Activated CD8-positive, alpha-beta T cell treated with anti-CD3 and anti-CD28 coated beads, Interleukin-2, amount 10 ng/mL, durations not matched to agents 7 days and 5 days (primary cell): ENCODE data around the gene PIK3AP1. TPM values are rescaled to one million over a fixed set of nuclear protein-coding genes. Genes with fewer than 3 reads are reported as not detected.
"Not testable (repeated sequence)": the region's sequence is repeated elsewhere in the genome, so short reads cannot be mapped to it uniquely, and the experiment has no call there.

ENCODE experiments used
- ATAC-seq: fragments of 150-1000 bp; cut with Tn5 transposase; one replicate; pipeline ENCODE4 v1.10.0; 2021; ENCODE audit warnings: moderate library complexity
- CTCF ChIA-PET: fragments of 350-600 bp; sonication (Branson Sonifier 250); formaldehyde crosslinking; loops from one replicate; lab custom pipeline; 2021; ENCODE audit warnings: antibody characterized with exemption; lab: Charles Lee
- POLR2A ChIA-PET: fragments of 350-600 bp; sonication (Branson Sonifier 250); formaldehyde crosslinking; loops from one replicate; lab custom pipeline; 2021; ENCODE audit warnings: antibody characterized with exemption; lab: Charles Lee
- DNase-seq: peaks from one replicate; pipeline ENCODE4 v3.0.0-alpha.2; 2020
- H3K27ac Mint-ChIP-seq: one replicate; pipeline ENCODE4 v1.8.0; 2021; ENCODE audit warnings: mild to moderate bottlenecking, mixed read lengths
- H3K27me3 Mint-ChIP-seq: one replicate; pipeline ENCODE4 v1.8.0; 2021; ENCODE audit warnings: low read depth, mixed read lengths
- H3K36me3 Mint-ChIP-seq: one replicate; pipeline ENCODE4 v1.8.0; 2021; ENCODE audit warnings: low read depth, mixed read lengths
- H3K4me1 Mint-ChIP-seq: one replicate; pipeline ENCODE4 v1.8.0; 2021; ENCODE audit warnings: low read depth, mixed read lengths
- H3K4me3 Mint-ChIP-seq: one replicate; pipeline ENCODE4 v1.8.0; 2021; ENCODE audit warnings: mild to moderate bottlenecking, mixed read lengths
- H3K9me3 Mint-ChIP-seq: one replicate; pipeline ENCODE4 v1.8.0; 2022; ENCODE audit warnings: mixed read lengths; ENCODE audit not compliant: insufficient read depth
- total RNA-seq, 2 experiments: library from RNA; stranded (reverse); gene quantifications; one replicate each; pipeline ENCODE4 v1.2.3, GENCODE V29; 2021

The PIK3AP1 gene
- total RNA-seq, 2 experiments from 2014 or later = 6.2 to 6.8 TPM

DNA sequence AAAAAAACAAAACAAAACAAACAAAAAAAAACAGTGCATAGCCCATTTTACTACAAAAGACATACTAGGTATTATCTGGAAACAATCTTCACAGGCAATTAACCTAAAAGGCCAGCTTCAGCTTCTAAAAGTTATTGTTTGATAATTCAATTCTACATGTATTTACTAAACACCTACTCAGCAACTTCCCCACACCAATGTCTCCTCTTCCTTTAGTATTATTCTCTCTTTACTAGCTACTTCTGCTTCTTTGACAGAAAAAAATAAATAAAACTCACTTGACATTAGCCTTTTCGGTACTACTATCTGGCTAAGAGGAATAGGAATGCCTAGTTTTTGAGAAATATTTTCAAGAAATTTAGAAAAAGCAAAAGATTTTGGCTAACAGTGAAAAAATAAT, 136.3 kb downstream of the PIK3AP1 start:
- Mint-ChIP-seq H3K27me3 (no peaks in the 10 kb centered on the region), H3K4me1 (peaks cover 37% of the 10 kb centered on the region), H3K36me3 (peaks cover 23% of the 10 kb centered on the region), H3K27ac (no peak overlapping the region), H3K9me3 (no peaks in the 10 kb centered on the region), H3K4me3 (no peak overlapping the region)
- ChIA-PET CTCF (interaction anchor here (1.6 kb wide), 1 partner anchor 57 kb away, joined by 4 read pairs; no protein-coding TSS in a partner anchor), POLR2A (no interaction called here)
- ATAC-seq (no peak), DNase-seq (no peak)

DNA sequence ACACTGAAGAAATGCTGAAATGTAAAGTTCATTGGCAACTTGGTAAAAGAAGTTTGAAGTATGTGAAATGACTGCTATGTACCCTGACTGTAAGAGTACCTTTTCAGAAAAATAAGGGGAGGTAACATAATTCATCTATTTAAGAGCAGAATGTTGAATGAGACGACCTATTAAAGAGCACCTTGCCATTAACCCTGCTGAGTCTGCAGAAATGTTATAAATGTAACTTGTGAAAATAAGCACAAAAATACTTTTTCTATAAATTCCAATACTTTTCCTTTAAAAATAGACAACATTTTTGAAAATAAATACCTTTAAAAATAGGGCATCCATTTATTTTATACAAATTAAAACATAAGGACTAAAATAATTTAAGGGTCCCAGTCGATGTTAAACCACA, 141.2 kb downstream of the PIK3AP1 start:
- Mint-ChIP-seq H3K9me3 (no peaks in the 10 kb centered on the region), H3K36me3 (peaks cover 32% of the 10 kb centered on the region), H3K27me3 (no peaks in the 10 kb centered on the region), H3K4me3 (no peak overlapping the region), H3K4me1 (peaks cover 34% of the 10 kb centered on the region), H3K27ac (no peak overlapping the region)
- ChIA-PET CTCF (no interaction called here), POLR2A (no interaction called here)
- ATAC-seq = no peak
- no peak for DNase-seq

DNA sequence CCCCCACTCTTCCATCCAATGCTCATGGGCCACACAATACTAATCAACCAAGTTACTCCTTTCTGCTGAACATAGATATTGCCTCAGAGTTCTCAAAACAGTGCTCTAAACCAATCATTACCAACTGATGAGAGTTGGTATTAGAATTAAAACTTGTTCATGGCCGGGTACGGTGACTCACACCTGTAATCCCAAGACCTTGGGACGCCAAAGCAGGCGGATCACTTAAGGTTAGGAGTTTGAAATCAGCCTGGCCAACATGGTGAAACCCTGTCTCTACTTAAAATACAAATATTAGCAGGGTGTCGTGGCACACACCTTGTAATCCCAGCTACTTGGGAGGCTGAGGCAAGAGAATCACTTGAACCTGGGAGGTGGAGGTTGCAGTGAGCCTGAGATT, 141.7 kb downstream of the PIK3AP1 start:
- CTCF ChIA-PET = no interaction called here
- peaks cover 30% of the 10 kb centered on the region for H3K4me1 Mint-ChIP-seq
- POLR2A ChIA-PET = no interaction called here
- H3K4me3 Mint-ChIP-seq = no peak overlapping the region
- no peaks in the 10 kb centered on the region for H3K9me3 Mint-ChIP-seq
- DNase-seq (no peak), ATAC-seq (no peak)
- H3K27ac Mint-ChIP-seq = no peak overlapping the region
- H3K27me3 Mint-ChIP-seq = no peaks in the 10 kb centered on the region
- peaks cover 35% of the 10 kb centered on the region for H3K36me3 Mint-ChIP-seq

DNA sequence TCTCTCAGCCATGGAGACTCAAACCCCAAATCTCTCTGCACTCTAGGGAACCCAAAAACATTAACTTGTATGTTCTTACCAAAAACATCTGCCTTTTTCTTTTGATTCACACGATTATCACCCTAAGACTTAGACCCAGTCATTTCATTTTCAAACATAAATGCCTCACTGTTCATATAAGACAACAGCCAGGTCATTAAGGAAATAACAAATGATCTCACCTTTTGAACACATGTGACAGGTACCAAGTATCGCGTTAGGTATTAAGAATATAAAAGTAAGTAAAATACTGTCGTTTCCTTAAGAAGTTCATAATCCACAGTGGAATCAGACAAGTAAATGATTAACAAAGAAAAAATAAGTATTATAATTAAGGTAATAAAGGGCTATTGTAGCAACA, 142.3 kb downstream of the PIK3AP1 start:
- CTCF ChIA-PET = no interaction called here
- DNase-seq = no peak
- Mint-ChIP-seq H3K4me1 (peaks cover 27% of the 10 kb centered on the region), H3K36me3 (peaks cover 38% of the 10 kb centered on the region), H3K9me3 (no peaks in the 10 kb centered on the region), H3K27me3 (no peaks in the 10 kb centered on the region), H3K4me3 (no peak overlapping the region), H3K27ac (no peak overlapping the region)
- ATAC-seq = no peak
- POLR2A ChIA-PET = no interaction called here

DNA sequence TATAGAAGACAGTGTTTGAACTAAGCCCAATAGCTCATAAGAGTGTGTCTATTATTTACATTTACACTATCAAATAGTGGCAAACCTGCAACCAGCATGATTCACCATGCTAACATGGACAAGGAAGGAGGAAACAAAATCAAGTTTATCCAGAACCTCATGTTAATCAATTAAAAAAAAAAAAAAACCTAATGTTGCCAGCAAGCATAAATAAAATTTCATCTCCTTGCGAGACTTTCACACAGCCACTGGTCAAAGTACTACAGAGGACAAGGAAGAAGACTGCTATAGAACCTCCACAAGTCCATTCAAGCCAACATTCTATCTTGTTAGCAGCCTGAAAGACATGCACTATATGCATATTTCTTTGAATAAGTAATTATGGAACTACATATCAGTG, 143.2 kb downstream of the PIK3AP1 start:
- Mint-ChIP-seq H3K27ac (no peak overlapping the region), H3K9me3 (no peaks in the 10 kb centered on the region), H3K36me3 (peaks cover 41% of the 10 kb centered on the region), H3K27me3 (no peaks in the 10 kb centered on the region), H3K4me1 (peaks cover 27% of the 10 kb centered on the region), H3K4me3 (no peak overlapping the region)
- DNase-seq = no peak
- POLR2A ChIA-PET = no interaction called here
- CTCF ChIA-PET = no interaction called here
- ATAC-seq = no peak

DNA sequence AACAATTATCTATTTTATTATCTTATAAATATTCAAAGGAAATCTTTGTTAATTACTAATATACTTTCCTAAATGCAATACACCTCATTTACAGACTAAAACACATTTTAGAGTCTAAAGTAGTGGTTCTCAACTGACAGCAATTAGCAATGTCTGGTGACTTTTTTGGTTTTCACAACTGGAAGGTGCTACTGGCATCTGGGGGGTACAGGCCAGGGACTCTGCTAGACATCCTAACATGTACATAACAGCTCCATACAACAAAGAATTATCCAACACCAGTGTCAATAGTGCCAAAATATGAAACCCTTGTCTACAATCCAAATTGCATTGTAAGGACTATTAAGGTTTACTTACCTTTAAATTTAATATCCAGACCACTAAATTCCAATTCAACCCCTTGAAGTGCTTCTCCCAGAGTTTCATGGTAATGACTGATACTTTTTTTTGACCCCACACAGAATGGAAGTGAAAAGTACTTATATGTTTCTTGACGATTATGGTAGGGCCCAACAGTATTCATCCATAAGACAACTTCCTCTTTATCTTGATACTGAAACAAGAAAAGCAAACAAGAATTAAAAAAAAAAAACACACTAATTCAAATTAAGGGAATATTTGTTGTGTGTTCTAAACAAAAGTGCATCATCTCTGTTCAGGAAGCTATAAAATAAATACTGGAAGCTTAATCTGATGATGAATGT, 143.9 kb downstream of the PIK3AP1 start:
- DNase-seq (no peak), ATAC-seq (no peak)
- Mint-ChIP-seq H3K4me1 (peaks cover 24% of the 10 kb centered on the region), H3K27me3 (no peaks in the 10 kb centered on the region), H3K9me3 (no peaks in the 10 kb centered on the region), H3K27ac (no peak overlapping the region), H3K4me3 (no peak overlapping the region), H3K36me3 (peaks cover 43% of the 10 kb centered on the region)
- POLR2A ChIA-PET = no interaction called here
- CTCF ChIA-PET = no interaction called here

DNA sequence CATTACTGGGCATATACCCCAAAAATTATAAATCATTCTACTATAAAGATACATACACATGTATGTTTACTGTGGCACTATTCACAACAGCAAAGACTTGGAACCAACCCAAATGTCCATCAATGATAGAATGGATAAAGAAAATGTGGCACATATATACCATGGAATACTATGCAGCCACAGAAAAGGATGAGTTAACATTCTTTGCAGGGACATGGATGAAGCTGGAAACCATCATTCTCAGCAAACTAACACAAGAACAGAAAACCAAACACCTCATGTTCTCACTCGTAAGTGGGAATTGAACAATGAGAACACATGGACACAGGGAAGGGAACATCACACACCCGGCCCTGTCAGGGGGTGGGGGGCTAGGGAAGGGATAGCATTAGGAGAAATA, 145.8 kb downstream of the PIK3AP1 start:
- peaks cover 38% of the 10 kb centered on the region for H3K36me3 Mint-ChIP-seq
- CTCF ChIA-PET = interaction anchor here (0.8 kb wide), 1 partner anchor 11 kb away, joined by 3 read pairs; no protein-coding TSS in a partner anchor
- peaks cover 12% of the 10 kb centered on the region for H3K4me1 Mint-ChIP-seq

DNA sequence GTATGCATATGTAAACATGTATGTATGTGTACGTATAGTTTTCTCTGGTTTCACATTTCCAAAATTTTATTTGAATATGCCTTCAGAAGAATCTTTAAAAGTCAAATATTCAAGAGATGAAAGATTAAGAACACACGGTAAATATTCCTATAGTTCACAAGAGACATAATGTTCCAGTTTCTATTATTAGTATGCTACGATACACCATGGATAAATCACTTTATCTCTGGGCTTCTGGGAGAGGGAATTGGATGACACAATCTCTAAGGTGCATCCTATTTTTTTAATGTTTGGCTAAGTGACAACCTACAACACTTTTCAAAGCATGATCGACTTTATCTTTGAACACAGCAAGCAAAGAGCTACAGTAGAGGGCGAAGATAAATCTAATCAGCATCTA, 147.3 kb downstream of the PIK3AP1 start:
- Mint-ChIP-seq H3K36me3 (peaks cover 44% of the 10 kb centered on the region), H3K27me3 (no peaks in the 10 kb centered on the region), H3K4me1 (peaks cover 15% of the 10 kb centered on the region), H3K9me3 (no peaks in the 10 kb centered on the region), H3K27ac (no peak overlapping the region), H3K4me3 (no peak overlapping the region)
- POLR2A ChIA-PET = no interaction called here
- DNase-seq = no peak
- CTCF ChIA-PET = interaction anchor here (1.3 kb wide), 1 partner anchor 70 kb away, joined by 3 read pairs; no protein-coding TSS in a partner anchor
- no peak for ATAC-seq

More for the DNA sequence above, 145.8 kb downstream of the PIK3AP1 start:
- H3K27me3 Mint-ChIP-seq, H3K27ac Mint-ChIP-seq, H3K9me3 Mint-ChIP-seq, POLR2A ChIA-PET, H3K4me3 Mint-ChIP-seq, ATAC-seq, DNase-seq: not testable (repeated sequence)

DNA sequence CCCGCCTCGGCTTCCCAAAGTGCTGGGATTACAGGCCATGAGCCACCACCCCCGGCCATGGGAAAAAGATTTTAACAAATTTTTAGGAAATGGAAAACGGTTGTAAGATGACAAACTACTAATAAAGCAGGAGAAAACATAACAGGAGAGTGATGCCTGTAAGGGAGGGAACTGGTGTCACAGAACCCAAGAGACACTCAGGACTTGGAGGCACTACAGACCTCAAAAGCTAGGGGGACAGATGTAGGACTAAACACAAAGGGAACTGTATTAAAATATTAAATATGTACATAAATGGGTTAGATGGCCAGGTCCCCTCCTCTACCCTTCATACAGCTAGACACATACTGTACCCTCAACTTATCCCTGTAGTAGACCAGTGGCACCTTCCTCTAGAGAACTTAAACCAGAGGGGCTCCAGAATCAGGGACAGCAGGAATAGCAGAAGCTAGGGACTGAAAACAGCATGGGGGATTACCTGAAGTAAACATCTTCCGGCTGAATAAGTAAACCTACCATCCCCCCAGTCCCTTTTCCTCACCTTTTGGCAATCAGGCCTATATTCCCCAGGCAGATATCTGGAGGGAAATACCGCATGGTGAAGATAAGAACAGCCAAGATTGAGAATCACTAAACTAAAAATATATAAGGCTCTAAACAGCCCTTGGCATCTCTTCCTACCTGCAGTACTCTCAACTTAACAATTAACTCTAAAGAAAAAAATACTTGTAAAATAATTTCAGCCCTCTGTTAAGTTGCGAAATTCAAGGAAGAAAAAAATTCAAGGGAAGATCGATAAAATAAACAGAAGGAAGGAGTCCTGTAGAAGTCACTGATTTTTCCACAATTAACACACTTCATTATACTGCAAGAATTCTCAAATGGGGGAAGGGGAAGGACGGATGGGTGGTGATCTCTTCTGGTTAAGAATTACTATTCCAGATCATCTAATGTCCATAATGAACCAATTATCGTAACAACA, 149.0 kb downstream of the PIK3AP1 start:
- Mint-ChIP-seq H3K36me3 (peaks cover 53% of the 10 kb centered on the region), H3K27me3 (no peaks in the 10 kb centered on the region), H3K9me3 (no peaks in the 10 kb centered on the region), H3K4me1 (peaks cover 15% of the 10 kb centered on the region), H3K4me3 (no peak overlapping the region), H3K27ac (no peak overlapping the region)
- DNase-seq (no peak), ATAC-seq (no peak)
- ChIA-PET CTCF (interaction anchor here (1.2 kb wide), 1 partner anchor 15 kb away, joined by 5 read pairs; no protein-coding TSS in a partner anchor), POLR2A (no interaction called here)

DNA sequence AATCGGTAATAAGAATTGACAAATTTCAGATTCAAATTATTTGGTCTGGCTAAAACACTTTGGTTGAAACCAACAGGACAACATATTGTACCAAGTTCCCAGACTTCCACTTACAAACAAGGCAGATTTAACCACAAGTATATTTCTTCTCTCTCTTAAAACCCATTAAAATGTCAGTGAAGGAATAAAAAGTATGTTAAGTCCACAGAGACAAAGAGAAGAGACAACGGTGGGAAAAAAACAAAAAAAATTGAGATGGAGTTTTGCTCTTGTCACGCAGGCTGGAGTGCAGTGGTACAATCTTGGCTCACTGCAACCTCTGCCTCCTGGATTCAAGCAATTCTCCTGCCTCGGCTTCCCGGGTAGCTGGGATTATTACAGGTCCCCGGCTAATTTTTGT, 149.8 kb downstream of the PIK3AP1 start:
- no peak for ATAC-seq
- ChIA-PET CTCF (no interaction called here), POLR2A (no interaction called here)
- no peak overlapping the region for H3K27ac Mint-ChIP-seq
- H3K36me3 Mint-ChIP-seq = peaks cover 52% of the 10 kb centered on the region
- no peaks in the 10 kb centered on the region for H3K9me3 Mint-ChIP-seq
- peaks cover 20% of the 10 kb centered on the region for H3K4me1 Mint-ChIP-seq
- DNase-seq = no peak
- H3K27me3 Mint-ChIP-seq = no peaks in the 10 kb centered on the region
- no peak overlapping the region for H3K4me3 Mint-ChIP-seq

DNA sequence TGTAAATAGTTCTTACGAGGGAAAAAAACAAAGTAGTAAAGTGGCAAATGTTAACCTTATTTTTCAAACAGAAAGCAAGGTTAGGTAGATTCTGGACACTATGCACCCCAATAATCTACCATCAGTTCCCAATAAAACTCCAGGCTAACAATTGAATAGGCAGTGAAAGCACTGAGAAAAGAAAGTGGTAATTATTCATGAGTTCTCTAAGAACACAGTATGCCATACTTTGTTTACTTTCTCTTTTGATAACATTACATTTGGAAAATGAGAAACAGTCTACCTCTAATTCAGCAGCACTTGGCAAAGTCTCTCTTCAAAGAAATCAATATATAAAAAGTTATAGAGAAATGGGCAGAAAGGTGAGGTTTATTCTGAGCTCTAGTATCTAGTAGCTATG, 151.9 kb downstream of the PIK3AP1 start:
- ChIA-PET POLR2A (no interaction called here), CTCF (interaction anchor here (1.0 kb wide), 1 partner anchor 14 kb away, joined by 3 read pairs; no protein-coding TSS in a partner anchor)
- Mint-ChIP-seq H3K4me3 (no peak overlapping the region), H3K36me3 (peaks cover 44% of the 10 kb centered on the region), H3K27ac (no peak overlapping the region), H3K27me3 (no peaks in the 10 kb centered on the region), H3K9me3 (no peaks in the 10 kb centered on the region), H3K4me1 (peaks cover 18% of the 10 kb centered on the region)
- DNase-seq = no peak
- no peak for ATAC-seq

DNA sequence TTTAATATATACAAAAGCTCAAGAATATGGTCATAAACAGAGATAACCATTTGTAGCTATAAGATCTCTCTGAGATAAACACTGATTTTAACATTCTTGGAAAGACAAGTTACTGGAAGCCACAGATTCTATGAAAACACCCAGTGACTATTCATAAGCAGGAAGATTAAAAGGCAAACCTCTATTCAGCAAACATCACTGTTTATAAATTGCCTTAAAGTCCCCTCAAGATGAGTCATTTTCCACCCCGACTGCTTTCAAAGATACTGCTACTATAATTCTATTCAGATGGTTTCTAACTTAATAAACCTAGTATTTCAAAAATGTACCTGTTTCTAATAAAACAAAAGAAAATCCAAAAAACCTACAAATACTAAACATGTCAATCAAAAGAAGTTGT, 154.5 kb downstream of the PIK3AP1 start:
- no peak for DNase-seq
- ATAC-seq = peak; percentile 39
- Mint-ChIP-seq H3K36me3 (peaks cover 49% of the 10 kb centered on the region), H3K4me1 (peaks cover 18% of the 10 kb centered on the region), H3K9me3 (no peaks in the 10 kb centered on the region), H3K27me3 (no peaks in the 10 kb centered on the region), H3K27ac (no peak overlapping the region), H3K4me3 (no peak overlapping the region)
- ChIA-PET CTCF (interaction anchor here (1.1 to 1.8 kb wide), 2 partner anchors 10 to 54 kb away, joined by 3 to 5 read pairs; no protein-coding TSS in a partner anchor), POLR2A (no interaction called here)
